CD4-positive, alpha-beta T cell treated with Interferon alpha-2 for 1 hour (primary cell): ENCODE results near the gene CPNE4.

Experiments
- DNase-seq, 2 donors: peaks; one replicate each; pipeline ENCODE4 v3.0.0-alpha.2; 2020 to 2022

The CPNE4 gene

GRCh38 chr3:131730581-131730980, 304.2 kb downstream of the CPNE4 start:
- DNase-seq = no peak

- no peak for DNase-seq
Measured at GRCh38 chr3:131729643-131730017, 305.2 kb downstream of the CPNE4 start.

DNA sequence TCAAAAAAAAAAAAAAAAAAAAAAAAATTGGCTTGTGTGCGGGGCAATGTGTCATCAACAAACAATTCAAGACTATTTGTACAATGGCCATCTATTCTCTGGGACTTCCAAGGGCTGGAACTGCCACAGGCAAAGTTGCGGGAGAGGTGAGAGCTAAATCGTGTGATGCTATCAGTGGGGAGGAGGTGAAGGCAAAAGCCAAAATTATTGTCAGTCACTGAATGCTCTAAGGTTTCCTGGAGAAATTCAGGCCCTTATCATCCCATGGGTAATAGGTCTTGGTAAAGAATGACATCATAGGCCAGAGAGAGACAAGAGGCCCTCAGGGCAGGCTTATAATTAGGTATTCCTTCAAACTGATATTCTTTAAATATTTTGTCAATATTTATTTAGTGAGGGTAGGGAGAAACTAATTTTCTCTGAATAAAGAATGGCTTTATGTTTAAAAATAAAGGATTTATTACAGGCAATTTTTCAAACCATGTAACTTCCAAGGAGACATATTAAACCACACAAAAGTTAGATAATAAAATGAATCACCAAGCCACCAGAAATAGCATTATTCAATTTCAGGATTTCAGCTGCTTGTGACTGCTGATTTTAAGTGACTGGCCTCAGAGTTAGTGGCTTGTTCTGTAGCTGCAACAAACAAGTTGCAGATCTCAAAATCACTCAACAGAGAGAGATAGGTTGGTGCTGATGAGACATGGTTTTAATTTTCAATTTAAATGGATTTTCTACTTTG, 305.7 kb downstream of the CPNE4 start:
- DNase-seq = no peak

DNA sequence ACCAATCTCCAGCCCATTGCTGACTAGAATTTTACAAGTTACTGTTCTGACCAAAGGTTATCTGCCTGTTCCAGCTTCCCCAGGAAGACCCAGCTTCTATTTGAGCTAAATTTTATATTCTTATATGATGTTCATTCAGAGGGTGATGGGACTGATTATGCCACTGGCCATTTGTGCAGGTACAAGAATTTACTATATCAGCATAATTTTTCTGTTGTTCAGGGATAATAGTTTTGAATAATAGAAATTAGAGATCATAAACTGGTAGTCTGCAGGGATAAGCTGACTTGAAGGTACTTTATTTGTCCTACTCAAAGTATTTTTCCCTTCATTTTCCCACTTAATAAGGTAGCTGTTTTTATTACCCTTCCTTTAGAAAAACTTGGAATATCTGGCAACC, 309.4 kb downstream of the CPNE4 start:
- no peak for DNase-seq

GRCh38 chr3:131723343-131723742, 311.5 kb downstream of the CPNE4 start:
- no peak for DNase-seq

GRCh38 chr3:131717493-131717892, 317.3 kb downstream of the CPNE4 start:
- no peak for DNase-seq

DNA sequence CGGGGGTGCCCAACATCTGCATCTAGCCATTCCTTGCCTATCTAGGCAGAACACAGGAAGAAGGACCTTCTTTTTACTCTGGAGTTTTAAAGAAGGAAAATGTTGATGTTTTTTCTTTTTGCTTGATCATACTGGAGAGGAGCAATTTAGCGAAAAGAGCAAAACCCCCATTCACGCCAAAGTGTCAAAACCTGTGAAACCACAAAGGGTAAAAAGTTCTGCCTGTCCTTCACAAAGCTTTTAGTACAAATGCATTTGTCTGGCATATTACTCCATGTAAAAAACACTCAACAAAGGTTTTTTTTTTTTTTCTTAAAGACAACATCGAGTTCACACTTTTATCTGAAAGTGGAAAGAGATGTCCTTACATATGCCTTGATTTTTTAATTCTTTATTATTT, 317.9 kb downstream of the CPNE4 start:
- no peak for DNase-seq

- no peak for DNase-seq
Measured at GRCh38 chr3:131716007-131716406, 318.8 kb downstream of the CPNE4 start.

- no peak for DNase-seq
Measured at GRCh38 chr3:131714585-131715220, 320.1 kb downstream of the CPNE4 start.

GRCh38 chr3:131713416-131714123, 321.2 kb downstream of the CPNE4 start:
- no peak for DNase-seq

GRCh38 chr3:131712662-131713061, 322.2 kb downstream of the CPNE4 start:
- DNase-seq = no peak

- no peak for DNase-seq
Measured at GRCh38 chr3:131711114-131711768, 323.6 kb downstream of the CPNE4 start.

GRCh38 chr3:131708241-131708640, 326.6 kb downstream of the CPNE4 start:
- DNase-seq = no peak

GRCh38 chr3:131705558-131706051, 329.2 kb downstream of the CPNE4 start:
- DNase-seq = no peak

DNA sequence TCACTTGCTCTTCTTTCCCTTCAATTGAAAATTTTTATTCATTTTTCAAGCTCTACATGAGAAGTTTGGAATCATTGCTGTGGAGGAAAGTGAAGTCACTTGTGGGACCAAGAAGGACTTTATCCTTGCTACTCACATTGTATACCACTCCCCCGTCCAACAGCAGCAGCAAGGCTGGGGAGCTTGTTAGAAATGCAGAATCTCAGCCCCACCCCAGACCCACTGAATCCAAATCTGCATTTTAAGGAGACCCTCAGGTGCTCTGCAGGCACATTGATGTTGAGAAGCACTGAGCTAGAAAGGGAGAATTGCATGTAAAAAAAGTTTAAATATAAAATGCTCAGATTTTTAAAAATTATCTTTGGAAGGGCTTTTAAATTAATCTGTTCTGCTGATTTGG, 329.7 kb downstream of the CPNE4 start:
- DNase-seq = no peak

GRCh38 chr3:131704098-131704497, 330.7 kb downstream of the CPNE4 start:
- DNase-seq = no peak

DNA sequence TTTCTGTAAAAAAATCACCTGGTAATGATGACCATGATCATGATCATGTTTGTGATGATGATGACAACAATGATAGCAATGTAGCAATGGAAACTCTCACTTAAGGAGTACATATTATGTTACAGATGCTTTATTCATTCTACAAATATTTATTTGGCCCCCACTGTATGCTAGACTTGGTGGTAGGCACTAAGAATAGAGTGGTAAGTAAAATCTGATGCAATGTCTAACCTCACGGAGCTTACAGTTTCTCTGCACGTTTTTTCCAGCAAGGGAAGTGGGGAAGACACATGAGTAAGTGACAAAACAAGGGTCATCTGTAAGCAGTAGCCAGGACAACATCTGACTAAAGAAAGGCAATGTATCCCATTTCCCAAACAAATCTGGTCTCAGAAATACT, 332.7 kb downstream of the CPNE4 start:
- DNase-seq = no peak

DNA sequence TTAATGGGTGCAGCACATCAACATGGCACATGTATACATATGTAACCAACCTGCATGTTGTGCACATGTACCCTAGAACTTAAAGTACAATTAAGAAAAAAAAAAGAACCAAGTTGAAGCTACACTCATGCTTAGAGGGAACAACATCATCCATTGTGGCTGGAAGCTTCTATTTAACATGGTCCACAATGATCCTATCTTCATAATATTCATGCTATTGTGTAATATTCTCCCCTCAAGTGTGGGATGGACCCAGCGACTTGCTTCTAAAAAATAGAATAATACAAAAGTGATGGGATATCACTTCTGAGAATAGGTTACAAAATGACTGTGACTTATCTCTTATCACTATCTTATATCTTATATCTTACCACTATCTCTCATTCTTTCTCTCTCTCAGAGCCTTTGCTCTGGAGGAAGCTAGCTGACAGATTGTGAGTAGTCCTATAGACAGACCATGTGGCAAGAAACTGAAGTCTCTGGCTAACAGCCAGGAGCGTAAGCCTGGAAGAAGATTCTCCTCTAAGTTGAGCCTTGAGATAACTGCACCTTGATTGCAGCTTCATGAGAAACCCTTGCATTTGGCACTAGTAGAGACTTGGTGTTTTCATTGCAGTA, 333.6 kb downstream of the CPNE4 start:
- no peak for DNase-seq

DNA sequence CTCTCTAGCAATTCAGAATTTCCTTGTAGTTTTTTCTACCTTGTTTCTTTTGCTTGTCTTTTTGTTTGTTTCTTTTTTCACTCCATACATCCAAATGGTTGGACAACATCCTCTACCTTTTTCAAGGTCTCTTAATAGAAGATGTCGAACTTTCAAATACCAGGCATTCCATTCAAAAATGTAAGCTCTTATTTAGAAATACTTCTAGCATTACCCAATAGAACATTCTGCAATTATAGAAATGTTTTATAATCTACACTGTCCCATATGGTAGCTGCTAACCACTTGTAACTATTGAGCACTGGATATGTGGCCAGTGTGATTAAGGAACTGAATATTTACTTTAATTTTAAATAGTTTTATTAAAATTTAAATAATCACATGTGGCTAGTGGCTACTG, 335.8 kb downstream of the CPNE4 start:
- DNase-seq = no peak

GRCh38 chr3:131694376-131694775, 340.4 kb downstream of the CPNE4 start:
- DNase-seq = no peak

GRCh38 chr3:131692356-131692755, 342.5 kb downstream of the CPNE4 start:
- DNase-seq = no peak

DNA sequence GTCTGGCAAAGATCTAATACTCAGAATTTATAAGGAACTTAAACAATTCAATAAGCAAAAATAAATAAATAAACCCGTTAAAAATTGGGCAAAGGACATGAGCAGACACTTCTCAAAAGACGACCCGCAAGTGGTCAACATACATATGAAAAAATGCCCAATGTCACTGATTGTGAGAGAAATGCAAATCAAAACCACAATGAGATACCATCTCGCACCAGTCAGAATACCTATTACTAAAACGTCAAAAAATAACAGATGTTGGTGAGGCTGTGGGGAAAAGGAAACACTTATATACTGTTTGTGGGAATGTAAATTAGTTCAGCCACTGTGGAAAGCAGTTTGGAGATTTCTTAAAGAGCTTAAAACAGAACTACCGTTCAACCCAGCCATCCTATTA, 344.0 kb downstream of the CPNE4 start:
- no peak for DNase-seq

DNA sequence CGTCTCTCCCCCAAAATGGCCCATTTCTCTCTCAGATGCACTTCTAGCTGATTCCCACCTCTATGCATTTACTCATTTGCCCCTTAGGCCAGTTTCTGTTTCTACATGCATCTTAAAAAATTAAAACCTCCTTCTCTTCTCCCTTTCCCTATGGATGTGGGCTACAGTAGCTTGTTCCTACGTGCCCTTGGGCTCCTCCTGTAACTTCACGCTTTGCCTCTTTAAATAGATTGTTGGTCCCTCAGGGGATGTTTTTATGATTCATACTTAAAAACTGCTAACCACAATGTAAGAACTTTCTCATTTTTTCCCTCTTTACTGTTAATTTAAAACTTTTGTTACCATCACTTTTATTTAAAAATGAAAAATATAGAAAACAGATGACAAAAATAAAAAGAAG, 346.4 kb downstream of the CPNE4 start:
- DNase-seq = no peak
